ENCODE results near the gene MAP3K4.

DNA sequence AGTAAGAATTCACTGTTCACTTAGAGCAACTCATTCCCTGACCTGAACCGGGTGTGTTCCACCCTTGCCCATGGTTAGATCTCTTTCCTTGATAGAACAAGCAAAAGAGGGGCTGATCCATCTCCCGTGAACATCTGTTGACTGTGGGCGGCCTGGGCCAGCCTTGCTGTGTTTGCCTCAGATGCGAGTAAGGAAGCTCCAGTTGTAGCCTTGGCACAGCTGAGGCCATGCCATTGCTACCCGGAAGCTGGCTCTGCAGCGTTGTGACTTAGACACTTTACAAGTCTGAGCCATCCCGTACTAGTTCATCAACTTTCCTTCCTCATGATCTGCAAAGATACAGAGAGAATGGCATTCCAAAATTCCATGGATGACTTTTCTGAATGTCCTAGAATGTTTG is 139.0 kb downstream of the MAP3K4 start:
- TF ChIP-seq, protein P1, sequence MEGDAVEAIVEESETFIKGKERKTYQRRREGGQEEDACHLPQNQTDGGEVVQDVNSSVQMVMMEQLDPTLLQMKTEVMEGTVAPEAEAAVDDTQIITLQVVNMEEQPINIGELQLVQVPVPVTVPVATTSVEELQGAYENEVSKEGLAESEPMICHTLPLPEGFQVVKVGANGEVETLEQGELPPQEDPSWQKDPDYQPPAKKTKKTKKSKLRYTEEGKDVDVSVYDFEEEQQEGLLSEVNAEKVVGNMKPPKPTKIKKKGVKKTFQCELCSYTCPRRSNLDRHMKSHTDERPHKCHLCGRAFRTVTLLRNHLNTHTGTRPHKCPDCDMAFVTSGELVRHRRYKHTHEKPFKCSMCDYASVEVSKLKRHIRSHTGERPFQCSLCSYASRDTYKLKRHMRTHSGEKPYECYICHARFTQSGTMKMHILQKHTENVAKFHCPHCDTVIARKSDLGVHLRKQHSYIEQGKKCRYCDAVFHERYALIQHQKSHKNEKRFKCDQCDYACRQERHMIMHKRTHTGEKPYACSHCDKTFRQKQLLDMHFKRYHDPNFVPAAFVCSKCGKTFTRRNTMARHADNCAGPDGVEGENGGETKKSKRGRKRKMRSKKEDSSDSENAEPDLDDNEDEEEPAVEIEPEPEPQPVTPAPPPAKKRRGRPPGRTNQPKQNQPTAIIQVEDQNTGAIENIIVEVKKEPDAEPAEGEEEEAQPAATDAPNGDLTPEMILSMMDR (IDR thresholded peaks at IDR 0.05; ENCODE audit: control extremely low read depth in 1 of 3, insufficient read depth in 1 of 3, low read depth in 1 of 3, low read length in 3 of 3): no peak
- TF ChIP-seq SIN3A (conservative IDR thresholded peaks at IDR 0.05 in 1 of 2, IDR thresholded peaks at IDR 0.05 in 1 of 2; ENCODE audit: low read depth in 1 of 2, low read length in 2 of 2) (no peak), MAFK (IDR thresholded peaks at IDR 0.05; ENCODE audit: low read depth, low read length) (no peak), POLR2A (IDR thresholded peaks at IDR 0.05; ENCODE audit: control extremely low read depth in 1 of 2, low read depth in 2 of 2, low read length in 2 of 2) (no peak), EZH2 (IDR thresholded peaks at IDR 0.05; ENCODE audit: low read depth, low read length, severe bottlenecking) (no peak), KDM5A (IDR thresholded peaks at IDR 0.05; ENCODE audit: low read length) (no peak), SP1 (IDR thresholded peaks at IDR 0.05; ENCODE audit: low read depth, low read length) (no peak), YY1 (IDR thresholded peaks at IDR 0.05; ENCODE audit: low read depth, low read length) (no peak), EGR1 (IDR thresholded peaks at IDR 0.05; ENCODE audit: borderline replicate concordance, low read depth, low read length) (no peak), TAF1 (IDR thresholded peaks at IDR 0.05; ENCODE audit: low read depth, low read length) (no peak), TBP (IDR thresholded peaks at IDR 0.05; ENCODE audit: low read depth, low read length) (no peak)
